RWPE2 (cell line): ENCODE results near the gene DOK5.

Source experiments
- ATAC-seq: fragments of 200-7000 bp; cut with Tn5 transposase; 3 replicates; pipeline ENCODE4 v1.9.1; 2021; ENCODE audit warnings: low read depth
- DNase-seq: peaks from one replicate; pipeline ENCODE4 v3.0.0-alpha.2; 2020; ENCODE audit warnings: low spot score
- H3K27ac ChIP-seq: fragments of 450-650 bp; 2 replicates; pipeline ENCODE4 v1.5.1; 2017; ENCODE audit warnings: mild to moderate bottlenecking; ENCODE audit not compliant: poor library complexity, severe bottlenecking
- H3K27me3 ChIP-seq: fragments of 250-450 bp; sonication (Bioruptor Pico); 2 replicates; pipeline ENCODE4 v1.5.1; 2021; ENCODE audit warnings: mild to moderate bottlenecking, moderate library complexity; ENCODE audit not compliant: insufficient read depth, poor library complexity, severe bottlenecking
- H3K36me3 ChIP-seq: fragments of 250-450 bp; sonication (Bioruptor Pico); 2 replicates; pipeline ENCODE4 v1.5.1; 2020; ENCODE audit warnings: low read depth, mild to moderate bottlenecking, moderate library complexity
- H3K4me1 ChIP-seq: fragments of 250-450 bp; sonication (Bioruptor Pico); 2 replicates; pipeline ENCODE4 v1.5.1; 2021; ENCODE audit warnings: mild to moderate bottlenecking, moderate library complexity; ENCODE audit not compliant: insufficient read depth, poor library complexity, severe bottlenecking
- H3K4me3 ChIP-seq: fragments of 250-450 bp; sonication (Bioruptor Pico); 2 replicates; pipeline ENCODE4 v1.5.1; 2021; ENCODE audit warnings: mild to moderate bottlenecking, moderate library complexity; ENCODE audit not compliant: severe bottlenecking
- H3K9me3 ChIP-seq: fragments of 250-450 bp; sonication (Bioruptor Pico); 2 replicates; pipeline ENCODE4 v1.5.1; 2021; ENCODE audit warnings: mild to moderate bottlenecking, moderate library complexity; ENCODE audit not compliant: severe bottlenecking
- CTCF ChIP-seq: fragments of 450-650 bp; IDR thresholded peaks from one replicate; pipeline ENCODE4 v1.5.1; 2017; ENCODE audit warnings: mild to moderate bottlenecking, moderate library complexity; ENCODE audit not compliant: poor library complexity, severe bottlenecking

The DOK5 gene

DNA sequence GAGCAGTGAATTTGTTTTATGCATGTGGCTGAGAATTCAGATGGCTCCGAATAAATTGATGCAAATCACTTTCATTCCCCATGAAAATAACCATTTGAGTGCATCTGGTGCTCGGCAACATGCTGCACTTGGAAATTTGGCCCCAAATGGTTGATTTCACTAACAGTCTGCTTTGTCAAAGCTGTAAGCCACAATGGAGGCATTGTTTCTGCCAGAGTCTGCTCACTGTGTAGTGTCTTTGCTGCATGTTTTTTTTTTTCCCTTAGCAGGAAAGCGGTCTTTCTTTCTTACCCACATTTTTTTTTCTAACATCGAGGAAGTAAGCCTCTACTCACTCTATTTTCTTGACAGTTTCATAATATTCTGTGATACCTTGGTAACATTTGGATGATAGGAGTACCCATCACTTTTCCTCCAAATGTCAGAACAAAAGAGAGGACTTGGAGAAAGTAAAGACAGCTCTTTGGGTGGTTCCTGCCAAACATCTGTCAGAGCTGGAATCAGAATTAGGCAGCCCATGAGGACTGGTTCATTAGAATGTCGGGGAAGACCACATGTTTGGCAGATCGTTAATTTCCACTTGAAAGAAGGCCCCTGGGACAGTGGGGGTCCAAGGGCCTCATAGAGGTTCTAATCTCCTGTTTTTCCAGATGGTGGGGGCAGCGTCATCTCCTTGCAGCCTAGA lies 149.5 kb downstream of the DOK5 start:
- H3K4me1 ChIP-seq = no peaks in the 10 kb centered on the region
- no peaks in the 10 kb centered on the region for H3K36me3 ChIP-seq
- ATAC-seq (no peak), DNase-seq (no peak)
- H3K27ac ChIP-seq = no peak overlapping the region
- no peaks in the 10 kb centered on the region for H3K9me3 ChIP-seq
- H3K4me3 ChIP-seq = no peak overlapping the region
- TF ChIP-seq CTCF = no peak
- H3K27me3 ChIP-seq = peaks cover 58% of the 10 kb centered on the region

DNA sequence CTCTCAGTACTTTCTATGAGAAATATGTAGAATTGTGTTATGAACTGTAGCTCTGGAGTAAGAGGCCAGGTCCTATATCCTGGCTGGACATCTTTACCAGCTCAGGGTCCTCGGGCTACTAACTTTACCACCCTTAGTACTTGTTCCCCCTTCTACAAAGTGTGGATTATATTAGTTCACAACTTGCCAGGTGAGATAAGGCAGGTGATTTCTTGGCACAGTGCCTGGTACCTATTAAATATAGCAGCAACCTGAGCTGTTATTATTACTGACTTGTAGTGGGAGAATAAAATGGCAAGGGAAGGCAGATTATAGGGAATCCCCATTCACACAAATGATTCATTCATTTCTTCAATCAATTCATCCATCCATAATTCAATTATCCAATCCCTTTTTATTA lies 150.1 kb downstream of the DOK5 start:
- ATAC-seq (no peak), DNase-seq (no peak)
- Histone ChIP-seq H3K27ac (no peak overlapping the region), H3K9me3 (no peaks in the 10 kb centered on the region), H3K4me3 (no peak overlapping the region), H3K4me1 (no peaks in the 10 kb centered on the region), H3K36me3 (no peaks in the 10 kb centered on the region), H3K27me3 (peaks cover 54% of the 10 kb centered on the region)
- TF ChIP-seq CTCF = no peak

GRCh38 chr20:54626126-54626525 lies 150.7 kb downstream of the DOK5 start:
- no peak for ATAC-seq
- DNase-seq = no peak
- Histone ChIP-seq H3K4me3 (no peak overlapping the region), H3K27ac (no peak overlapping the region), H3K9me3 (no peaks in the 10 kb centered on the region), H3K4me1 (no peaks in the 10 kb centered on the region), H3K27me3 (peaks cover 55% of the 10 kb centered on the region), H3K36me3 (no peaks in the 10 kb centered on the region)
- no peak for TF ChIP-seq CTCF

GRCh38 chr20:54629632-54630031 lies 154.2 kb downstream of the DOK5 start:
- DNase-seq = no peak
- Histone ChIP-seq H3K27me3 (peaks cover 65% of the 10 kb centered on the region), H3K4me1 (no peaks in the 10 kb centered on the region), H3K4me3 (no peak overlapping the region), H3K36me3 (no peaks in the 10 kb centered on the region), H3K27ac (no peak overlapping the region), H3K9me3 (no peaks in the 10 kb centered on the region)
- no peak for TF ChIP-seq CTCF
- no peak; the same call in 2 of the 3 replicates for ATAC-seq

DNA sequence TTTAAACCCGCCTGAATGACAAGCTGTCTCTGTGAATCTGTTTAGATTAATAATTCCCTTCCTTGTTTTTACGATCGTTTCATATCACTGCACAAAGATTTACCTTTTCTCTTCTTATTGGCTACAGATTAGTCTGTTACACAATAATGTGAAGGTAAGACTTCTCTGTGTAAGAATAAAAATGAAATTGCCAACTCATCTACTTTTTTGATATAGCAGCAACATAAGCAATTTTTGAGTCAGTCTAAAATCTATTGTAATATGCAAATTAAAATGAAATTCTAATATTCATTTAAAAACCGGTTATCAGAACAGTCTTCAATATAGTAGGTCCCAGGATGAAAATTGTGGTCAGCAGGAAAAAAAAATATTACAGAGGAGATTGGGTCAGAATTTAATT lies 155.2 kb downstream of the DOK5 start:
- TF ChIP-seq CTCF = no peak
- H3K36me3 ChIP-seq = no peaks in the 10 kb centered on the region
- ATAC-seq = no peak
- DNase-seq = no peak
- H3K4me3 ChIP-seq = no peak overlapping the region
- H3K27ac ChIP-seq = no peak overlapping the region
- peaks cover 57% of the 10 kb centered on the region for H3K27me3 ChIP-seq
- H3K4me1 ChIP-seq = no peaks in the 10 kb centered on the region
- no peaks in the 10 kb centered on the region for H3K9me3 ChIP-seq
